ENCODE data around the gene KRT73.

GRCh38 chr12:52634266-52635056 lies 16.1 kb upstream of the KRT73 start:
- TF ChIP-seq CTCF (IDR thresholded peaks at IDR 0.05) (no peak), POLR2A (IDR thresholded peaks at IDR 0.05) (no peak)

Measured in right lobe of liver (tissue), 4 donors.